Measurements from ENCODE around the gene SLC22A1. TPM values are rescaled to one million over a fixed set of nuclear protein-coding genes. Genes with fewer than 3 reads are reported as not detected.

Gene SLC22A1
- total and polyA plus RNA-seq, 2 experiments from 2014 or later, result 0.10 to 0.65 TPM

- no peak overlapping the region for H3K4me3 Mint-ChIP-seq
- Histone ChIP-seq H3K27me3 (ENCODE audit: insufficient read depth) (no peaks in the 10 kb centered on the region), H3K4me1 (ENCODE audit: insufficient read depth) (no peaks in the 10 kb centered on the region), H3K4me2 (no peak overlapping the region), H3K27ac (ENCODE audit: low read depth) (no peak overlapping the region), H3K79me2 (replicated peaks; ENCODE audit: insufficient read depth) (no peaks in the 10 kb centered on the region), H2AFZ (no peak overlapping the region), H4K20me1 (replicated peaks; ENCODE audit: insufficient read depth) (no peaks in the 10 kb centered on the region), H3K36me3 (ENCODE audit: insufficient read depth) (peaks cover 12% of the 10 kb centered on the region), H3F3A (replicated peaks; ENCODE audit: low read depth) (no peaks in the 10 kb centered on the region), H3K4me3 (no peak overlapping the region), H3K9me2 (ENCODE audit: insufficient read depth) (peaks cover 6% of the 10 kb centered on the region; the same call in 1 of the 2 replicates)
- no peak for DNase-seq (ENCODE audit: low spot score)
- H3K36me3 Mint-ChIP-seq (ENCODE audit: low read depth), result peaks cover 22% of the 10 kb centered on the region
- no peak overlapping the region for H3K27ac Mint-ChIP-seq
- H3K27me3 Mint-ChIP-seq (ENCODE audit: insufficient read depth, low read depth, poor library complexity), result no peaks in the 10 kb centered on the region
- TF ChIP-seq POLR2AphosphoS5 (IDR thresholded peaks at IDR 0.05; ENCODE audit: low read depth), result no peak
- TF ChIP-seq CREB1 (CRISPR knock-in tag; IDR thresholded peaks at IDR 0.05; ENCODE audit: low read depth), result no peak
- TF ChIP-seq CTCF (conservative IDR thresholded peaks at IDR 0.05; ENCODE audit: low read depth in 2 of 2), result no peak
- TF ChIP-seq ZNF462 (CRISPR knock-in tag; IDR thresholded peaks at IDR 0.05), result no peak
- no peak for TF ChIP-seq ZNF331 (CRISPR knock-in tag; IDR thresholded peaks at IDR 0.05; ENCODE audit: low read depth)
- no peak for TF ChIP-seq REST (IDR thresholded peaks at IDR 0.05; ENCODE audit: unreplicated experiment)
- TF ChIP-seq ETS1 (IDR thresholded peaks at IDR 0.05), result no peak
- no peak for TF ChIP-seq JUNB (IDR thresholded peaks at IDR 0.05; ENCODE audit: unreplicated experiment)
- no peak for TF ChIP-seq NANOG (IDR thresholded peaks at IDR 0.05; ENCODE audit: borderline replicate concordance)
- no peak for TF ChIP-seq EZH2 (IDR thresholded peaks at IDR 0.05; ENCODE audit: low read depth, unreplicated experiment)
- TF ChIP-seq EZH2phosphoT487 (IDR thresholded peaks at IDR 0.05; ENCODE audit: unreplicated experiment), result no peak
- no peak for TF ChIP-seq ZNF114 (CRISPR knock-in tag; IDR thresholded peaks at IDR 0.05)
- no peak for TF ChIP-seq STAT1 (IDR thresholded peaks at IDR 0.05; ENCODE audit: unreplicated experiment)
- ATAC-seq, result no peak
- H3K4me1 Mint-ChIP-seq, result no peaks in the 10 kb centered on the region
- H3K9me3 Mint-ChIP-seq, result peaks cover 29% of the 10 kb centered on the region
Observed at GRCh38 chr6:160204710-160205109, 83.1 kb downstream of the SLC22A1 start.

Data from GM23338 (cell line).